Measurements from ENCODE around the gene SIGLEC12.

- TF ChIP-seq RARB (CRISPR knock-in tag; IDR thresholded peaks at IDR 0.05) (no peak), ZNF565 (CRISPR knock-in tag; conservative IDR thresholded peaks at IDR 0.05; ENCODE audit: low read depth) (no peak), ZNF70 (CRISPR knock-in tag; IDR thresholded peaks at IDR 0.05) (no peak), ZFP3 (CRISPR knock-in tag; IDR thresholded peaks at IDR 0.05) (no peak), SNAI2 (CRISPR knock-in tag; IDR thresholded peaks at IDR 0.05) (no peak), PATZ1 (CRISPR knock-in tag; IDR thresholded peaks at IDR 0.05; ENCODE audit: borderline replicate concordance) (no peak), CSDC2 (CRISPR knock-in tag; IDR thresholded peaks at IDR 0.05) (no peak)
- TF ChIP-seq, protein P1, sequence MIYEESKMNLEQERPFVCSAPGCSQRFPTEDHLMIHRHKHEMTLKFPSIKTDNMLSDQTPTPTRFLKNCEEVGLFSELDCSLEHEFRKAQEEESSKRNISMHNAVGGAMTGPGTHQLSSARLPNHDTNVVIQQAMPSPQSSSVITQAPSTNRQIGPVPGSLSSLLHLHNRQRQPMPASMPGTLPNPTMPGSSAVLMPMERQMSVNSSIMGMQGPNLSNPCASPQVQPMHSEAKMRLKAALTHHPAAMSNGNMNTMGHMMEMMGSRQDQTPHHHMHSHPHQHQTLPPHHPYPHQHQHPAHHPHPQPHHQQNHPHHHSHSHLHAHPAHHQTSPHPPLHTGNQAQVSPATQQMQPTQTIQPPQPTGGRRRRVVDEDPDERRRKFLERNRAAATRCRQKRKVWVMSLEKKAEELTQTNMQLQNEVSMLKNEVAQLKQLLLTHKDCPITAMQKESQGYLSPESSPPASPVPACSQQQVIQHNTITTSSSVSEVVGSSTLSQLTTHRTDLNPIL (CRISPR knock-in tag; IDR thresholded peaks at IDR 0.05; ENCODE audit: low read depth), result no peak
Measured at GRCh38 chr19:51450730-51451307, 50.8 kb downstream of the SIGLEC12 start.
